H1 (cell line): ENCODE measurements around the gene CCDC184. TPM values are rescaled to one million over a fixed set of nuclear protein-coding genes. Genes with fewer than 3 reads are reported as not detected.

Experiments used
- CTCF ChIA-PET: fragments of 300-600 bp; sonication (Branson Sonifier 250); formaldehyde crosslinking; loops from one replicate; lab custom pipeline; 2021; ENCODE audit not compliant: partially characterized antibody; lab: Charles Lee
- POLR2A ChIA-PET: fragments of 300-600 bp; sonication (Branson Sonifier 250); formaldehyde crosslinking; loops from one replicate; lab custom pipeline; 2021; ENCODE audit warnings: inconsistent platforms; ENCODE audit not compliant: partially characterized antibody; lab: Charles Lee
- DNase-seq, 2 experiments: peaks; one replicate each; pipeline versions ENCODE4 v3.0.0 to v3.0.0-alpha.2; 2010 to 2022; ENCODE audit warnings: low spot score in 2 of 2, low read depth in 1 of 2, mixed read lengths in 1 of 2
- FAIRE-seq: peaks from 2 replicates; lab custom pipeline; 2011; peaks lifted over from hg19 to GRCh38; lab: Jason Lieb, UNC
- H2AFZ ChIP-seq: 2 replicates; pipeline ENCODE4 v1.8.1; 2012; ENCODE audit warnings: low read length, inconsistent platforms
- H2AK5ac ChIP-seq: 2 replicates; pipeline ENCODE4 v1.6.1; 2013; ENCODE audit warnings: low read depth, low read length
- H2BK120ac ChIP-seq: replicated peaks from 2 replicates; pipeline ENCODE3; 2013; ENCODE audit warnings: low read depth, low read length, inconsistent platforms
- H2BK12ac ChIP-seq: 2 replicates; pipeline ENCODE4 v1.6.1; 2013; ENCODE audit warnings: low read depth, low read length
- H2BK15ac ChIP-seq: 2 replicates; pipeline ENCODE4 v1.6.1; 2013; ENCODE audit warnings: low read length
- H2BK20ac ChIP-seq: 2 replicates; pipeline ENCODE4 v1.6.1; 2013; ENCODE audit warnings: low read length
- H2BK5ac ChIP-seq: 2 replicates; pipeline ENCODE4 v1.6.1; 2013; ENCODE audit warnings: low read depth, low read length
- H3K14ac ChIP-seq: 2 replicates; pipeline ENCODE4 v1.6.1; 2013; ENCODE audit warnings: inconsistent platforms; ENCODE audit not compliant: insufficient read length
- H3K18ac ChIP-seq: 2 replicates; pipeline ENCODE4 v1.6.1; 2013; ENCODE audit warnings: low read length; ENCODE audit errors: extremely low read depth
- H3K23ac ChIP-seq: 2 replicates; pipeline ENCODE4 v1.6.1; 2013; ENCODE audit warnings: inconsistent platforms; ENCODE audit not compliant: insufficient read length
- H3K23me2 ChIP-seq: 2 replicates; pipeline ENCODE4 v1.6.1; 2013; ENCODE audit warnings: low read depth, low read length
- H3K27ac ChIP-seq: 2 replicates; pipeline ENCODE4 v1.6.1; 2011; ENCODE audit warnings: low read depth, low read length, inconsistent platforms
- H3K27me3 ChIP-seq, 4 experiments: replicated peaks in 1 of 4; 1 replicate in 1 of 4; 2 replicates in 3 of 4; pipeline versions ENCODE4 v1.6.1 to v1.8.1; 2011 to 2013; ENCODE audit warnings: low read length in 3 of 4, mild to moderate bottlenecking in 3 of 4, inconsistent platforms in 2 of 4, mixed read lengths in 2 of 4, moderate library complexity in 1 of 4; ENCODE audit not compliant: control insufficient read depth in 3 of 4, insufficient read depth in 3 of 4; ENCODE audit errors: extremely low read depth in 1 of 4
- H3K36me3 ChIP-seq, 4 experiments: 2 replicates each; pipeline versions ENCODE4 v1.6.1 to v1.8.1; 2011 to 2013; ENCODE audit warnings: mild to moderate bottlenecking in 4 of 4, low read length in 3 of 4, moderate library complexity in 2 of 4, control low read depth in 1 of 4, inconsistent platforms in 1 of 4; ENCODE audit not compliant: insufficient read depth in 4 of 4, control insufficient read depth in 2 of 4
- H3K4ac ChIP-seq: replicated peaks from 2 replicates; pipeline ENCODE3; 2013; ENCODE audit warnings: low read length, low read depth, mixed read lengths, inconsistent platforms; ENCODE audit not compliant: insufficient read length
- H3K4me1 ChIP-seq, 4 experiments: replicated peaks in 1 of 4; 1 replicate in 1 of 4; 2 replicates in 3 of 4; pipeline versions ENCODE4 v1.6.1 to v1.8.1; 2011 to 2013; ENCODE audit warnings: low read length in 3 of 4, inconsistent platforms in 2 of 4, mixed read lengths in 1 of 4; ENCODE audit not compliant: insufficient read depth in 4 of 4, control insufficient read depth in 3 of 4
- H3K4me2 ChIP-seq, 2 experiments: 2 replicates each; pipeline versions ENCODE4 v1.6.1 to v1.8.1; 2011 to 2013; ENCODE audit warnings: low read depth in 2 of 2, low read length in 2 of 2, control low read depth in 1 of 2, inconsistent platforms in 1 of 2, mild to moderate bottlenecking in 1 of 2; ENCODE audit not compliant: insufficient read depth in 1 of 2
- H3K4me3 ChIP-seq, 4 experiments: fragments of 200-600, 300-600 bp in 1 of 4; sonication (generic), shearing (Covaris generic), sonication (Bioruptor Twin) in 1 of 4; 2 replicates each; pipeline versions ENCODE4 v1.5.1 to v1.8.1; 2011 to 2016; ENCODE audit warnings: low read length in 4 of 4, low read depth in 3 of 4, control low read depth in 2 of 4, inconsistent platforms in 2 of 4, mild to moderate bottlenecking in 2 of 4, mixed read lengths in 1 of 4, moderate library complexity in 1 of 4; ENCODE audit not compliant: insufficient read depth in 2 of 4; ENCODE audit errors: extremely low read depth in 1 of 4
- H3K56ac ChIP-seq: replicated peaks from 2 replicates; pipeline ENCODE3; 2013; ENCODE audit warnings: low read depth, mild to moderate bottlenecking, mixed read lengths, low read length, inconsistent platforms; ENCODE audit not compliant: insufficient read length
- H3K79me1 ChIP-seq: 2 replicates; pipeline ENCODE4 v1.6.1; 2013; ENCODE audit warnings: low read depth, low read length, control low read depth
- H3K79me2 ChIP-seq, 2 experiments: 2 replicates each; pipeline versions ENCODE4 v1.6.1 to v1.8.1; 2012 to 2013; ENCODE audit warnings: low read length in 2 of 2, mild to moderate bottlenecking in 2 of 2, inconsistent platforms in 1 of 2; ENCODE audit not compliant: insufficient read depth in 2 of 2, control insufficient read depth in 1 of 2
- H3K9ac ChIP-seq, 4 experiments: replicated peaks in 1 of 4; 1 replicate in 1 of 4; 2 replicates in 3 of 4; pipeline versions ENCODE4 v1.6.1 to v1.8.1; 2011 to 2013; ENCODE audit warnings: low read depth in 3 of 4, low read length in 3 of 4, control low read depth in 2 of 4, mild to moderate bottlenecking in 2 of 4, moderate library complexity in 2 of 4, inconsistent platforms in 1 of 4; ENCODE audit errors: extremely low read depth in 1 of 4
- H3K9me3 ChIP-seq, 2 experiments: 2 replicates each; pipeline versions ENCODE4 v1.6.1 to v1.8.1; 2012 to 2013; ENCODE audit warnings: mild to moderate bottlenecking in 2 of 2, moderate library complexity in 2 of 2, control low read depth in 1 of 2, inconsistent platforms in 1 of 2, low read depth in 1 of 2, low read length in 1 of 2, mixed read lengths in 1 of 2; ENCODE audit not compliant: insufficient read depth in 2 of 2
- H4K20me1 ChIP-seq, 2 experiments: replicated peaks in 1 of 2; 2 replicates each; pipeline versions ENCODE3 to v1.8.1; 2011 to 2013; ENCODE audit warnings: inconsistent platforms in 2 of 2, low read length in 2 of 2, mild to moderate bottlenecking in 1 of 2; ENCODE audit not compliant: insufficient read depth in 2 of 2, control insufficient read depth in 1 of 2
- H4K5ac ChIP-seq: 2 replicates; pipeline ENCODE4 v1.6.1; 2013; ENCODE audit warnings: low read length, low read depth, mixed read lengths, inconsistent platforms; ENCODE audit not compliant: insufficient read length
- H4K8ac ChIP-seq: 2 replicates; pipeline ENCODE4 v1.8.0; 2013; ENCODE audit warnings: mild to moderate bottlenecking, moderate library complexity, low read length, inconsistent platforms; ENCODE audit not compliant: insufficient read depth; ENCODE audit errors: extremely low read depth
- H4K91ac ChIP-seq: replicated peaks from 2 replicates; pipeline ENCODE3; 2013; ENCODE audit warnings: low read length, mixed read lengths, inconsistent platforms; ENCODE audit not compliant: insufficient read length
- EZH2 ChIP-seq: fragments of 200-600 bp; sonication (generic); IDR thresholded peaks from 2 replicates; pipeline ENCODE4 v1.7.1; 2012; ENCODE audit warnings: low read depth, mild to moderate bottlenecking, moderate library complexity, low read length, inconsistent platforms; ENCODE audit not compliant: severe bottlenecking
- JUND ChIP-seq: IDR thresholded peaks from 2 replicates; pipeline ENCODE4 v1.6.1; 2011; ENCODE audit warnings: mild to moderate bottlenecking, improper control_type of control experiment, low read length
- KDM4A ChIP-seq: IDR thresholded peaks from one replicate; pipeline ENCODE4 v1.7.1; 2012; ENCODE audit warnings: low read depth, mild to moderate bottlenecking, moderate library complexity, low read length, inconsistent platforms; ENCODE audit not compliant: severe bottlenecking
- POU5F1 ChIP-seq: IDR thresholded peaks from 2 replicates; pipeline ENCODE4 v1.6.1; 2011; ENCODE audit warnings: low read depth, mild to moderate bottlenecking, low read length, moderate library complexity
- WGBS, 2 experiments: shearing (Covaris generic) in 1 of 2; methylation state at CpG; one replicate each; pipeline versions ENCODE4 v1.1.6 to v1.1.7; 2013 to 2015; ENCODE audit warnings: low lambda C conversion rate in 2 of 2, mixed read lengths in 2 of 2, inconsistent platforms in 1 of 2, low coverage in 1 of 2, missing lambda C conversion rate in 1 of 2; ENCODE audit not compliant: insufficient replicate concordance in 2 of 2, insufficient coverage in 1 of 2, insufficient read length in 1 of 2; ENCODE audit errors: extremely low coverage in 1 of 2, missing lambda C conversion rate in 1 of 2; 5-methylcytosine and 5-hydroxymethylcytosine counted together
- polyA plus RNA-seq, 7 experiments: library from polyadenylated mRNA; depleted of rRNA in 3 of 7; stranded (reverse) in 5 of 7; unstranded in 2 of 7; fragments of >200 nt in 5 of 7; fragments of 200-250 nt in 2 of 7; gene quantifications; 1 replicate in 5 of 7; 2 replicates in 1 of 7; 4 replicates in 1 of 7; pipeline versions ENCODE4 v1.2.1 to v1.2.3, GENCODE V29; 2011 to 2013; ENCODE audit warnings: missing spikeins in 2 of 7, mixed read lengths in 2 of 7
- total RNA-seq: library from RNA; stranded (reverse); fragmentation: NEBNext Ultra II Directional; extraction: Animal tissue kit (Norgen Biotek cat#: 25700); gene quantifications from 2 replicates; pipeline ENCODE4 v1.2.1, GENCODE V29; 2021

CCDC184 gene
- total and polyA plus RNA-seq, 2 of the 8 experiments (the other 6 are each of a cell fraction or from before 2014, with no cell fraction given) = 2.2 to 3.0 TPM

- no peak overlapping the region for H2AFZ ChIP-seq
- H3K9me3 ChIP-seq = no peaks in the 10 kb centered on the region
- no peak overlapping the region for H4K91ac ChIP-seq
- H3K79me2 ChIP-seq = no peaks in the 10 kb centered on the region
- no peak overlapping the region for H2BK20ac ChIP-seq
- no peak overlapping the region for H3K56ac ChIP-seq
- no peak for FAIRE-seq
- ChIA-PET POLR2A (interaction anchor here (1.1 kb wide), 1 partner anchor 83 kb away, joined by 3 read pairs; no protein-coding TSS in a partner anchor), CTCF (interaction anchor here (0.6 to 1.6 kb wide), 6 partner anchors 8 to 419 kb away, joined by 3 to 5 read pairs (median 3); no protein-coding TSS in a partner anchor)
- H3K36me3 ChIP-seq = no peaks in the 10 kb centered on the region
- H3K4me1 ChIP-seq = peaks cover 0 to 5% (median under 1%) of the 10 kb centered on the region in 4 experiments; a peak in 2 of 7 replicates
- WGBS, 2 experiments = 88% methylated on average over 2 of the region's 2 CpGs; no CpG with 5 or more reads in 1 of the 2 experiments
- no peaks in the 10 kb centered on the region for H3K27me3 ChIP-seq
- H2BK12ac ChIP-seq = no peak overlapping the region
- H3K14ac ChIP-seq = no peak overlapping the region
- H4K8ac ChIP-seq = no peak overlapping the region
- no peak overlapping the region for H3K4me2 ChIP-seq
- H3K23me2 ChIP-seq = peaks cover 4% of the 10 kb centered on the region; the same call in 1 of the 2 replicates
- DNase-seq = no peak
- H2BK15ac ChIP-seq = no peak overlapping the region
- TF ChIP-seq POU5F1 = no peak
- no peak for TF ChIP-seq EZH2
- TF ChIP-seq KDM4A = no peak
- no peak for TF ChIP-seq JUND
- TF ChIP-seq, all 59 proteins: peak for 0
- Histone ChIP-seq H3K23ac (no peak overlapping the region), H2AK5ac (no peak overlapping the region), H4K20me1 (no peaks in the 10 kb centered on the region), H4K5ac (no peak overlapping the region), H3K4me3 (no peak overlapping the region), H3K18ac (no peak overlapping the region), H3K27ac (no peak overlapping the region), H2BK5ac (no peak overlapping the region), H3K79me1 (no peaks in the 10 kb centered on the region), H2BK120ac (no peak overlapping the region), H3K4ac (no peak overlapping the region), H3K9ac (no peak overlapping the region)
Observed at GRCh38 chr12:48160807-48161206, 22.6 kb upstream of the CCDC184 start.
